HAP-1 (cell line): Measurements from ENCODE around the gene CIAO2B.

Source experiments
- DNase-seq, 2 experiments: peaks; one replicate each; pipeline ENCODE4 v3.0.0-alpha.2; 2016 to 2020; ENCODE audit warnings: low spot score in 2 of 2
- H3K27me3 ChIP-seq: fragments of 250-450 bp; sonication (Bioruptor Pico); 2 replicates; pipeline ENCODE4 v1.5.1; 2020; ENCODE audit warnings: low read depth, mild to moderate bottlenecking, moderate library complexity
- H3K36me3 ChIP-seq: fragments of 250-450 bp; sonication (Bioruptor Pico); replicated peaks from 2 replicates; pipeline ENCODE4 v1.5.1; 2020; ENCODE audit warnings: mild to moderate bottlenecking
- H3K4me1 ChIP-seq: fragments of 250-450 bp; sonication (Bioruptor Pico); 2 replicates; pipeline ENCODE4 v1.5.1; 2020; ENCODE audit warnings: mild to moderate bottlenecking
- H3K4me3 ChIP-seq: fragments of 250-450 bp; sonication (Bioruptor Pico); 2 replicates; pipeline ENCODE4 v1.5.1; 2020; ENCODE audit warnings: mild to moderate bottlenecking, moderate library complexity
- H3K9me3 ChIP-seq: fragments of 250-450 bp; sonication (Bioruptor Pico); 2 replicates; pipeline ENCODE4 v1.5.1; 2020; ENCODE audit warnings: mild to moderate bottlenecking, moderate library complexity
- in situ Hi-C: fragments of 300-500 bp; cut with MboI; formaldehyde crosslinking; loops from 3 replicates; pipeline ENCODE4 v1.14.3; 2020; ENCODE audit warnings: low sequenced_read_pairs, inconsistent platforms, mixed read lengths

CIAO2B gene

GRCh38 chr16:66918355-66918754, 15.8 kb downstream of the CIAO2B start:
- in situ Hi-C loops = no loop called here
- H3K27me3 ChIP-seq = 0 out of 2 replicates have a peak, but pooled peaks cover 2% of the 10 kb centered on the region
- H3K4me1 ChIP-seq = no peaks in the 10 kb centered on the region
- no peaks in the 10 kb centered on the region for H3K36me3 ChIP-seq
- no peak overlapping the region for H3K4me3 ChIP-seq
- DNase-seq = no peak
- H3K9me3 ChIP-seq = no peaks in the 10 kb centered on the region

GRCh38 chr16:66917741-66918140, 16.5 kb downstream of the CIAO2B start:
- H3K27me3 ChIP-seq = 0 out of 2 replicates have a peak, but pooled peaks cover 2% of the 10 kb centered on the region
- DNase-seq = no peak
- H3K9me3 ChIP-seq = no peaks in the 10 kb centered on the region
- no peaks in the 10 kb centered on the region for H3K4me1 ChIP-seq
- H3K4me3 ChIP-seq = no peak overlapping the region
- H3K36me3 ChIP-seq = no peaks in the 10 kb centered on the region
- in situ Hi-C loops = no loop called here

GRCh38 chr16:66916518-66916917, 17.7 kb downstream of the CIAO2B start:
- no peak for DNase-seq
- Histone ChIP-seq H3K9me3 (no peaks in the 10 kb centered on the region), H3K4me1 (no peaks in the 10 kb centered on the region), H3K27me3 (0 out of 2 replicates have a peak, but pooled peaks cover 2% of the 10 kb centered on the region), H3K36me3 (no peaks in the 10 kb centered on the region), H3K4me3 (no peak overlapping the region)
- in situ Hi-C loops = no loop called here

- in situ Hi-C loops = no loop called here
- DNase-seq = no peak
- 0 out of 2 replicates have a peak, but pooled peaks cover 2% of the 10 kb centered on the region for H3K27me3 ChIP-seq
- H3K4me3 ChIP-seq = no peak overlapping the region
- no peaks in the 10 kb centered on the region for H3K36me3 ChIP-seq
- H3K4me1 ChIP-seq = no peaks in the 10 kb centered on the region
- no peaks in the 10 kb centered on the region for H3K9me3 ChIP-seq
Observed at GRCh38 chr16:66915041-66915440, 19.2 kb downstream of the CIAO2B start.

GRCh38 chr16:66914541-66914940, 19.7 kb downstream of the CIAO2B start:
- no peaks in the 10 kb centered on the region for H3K36me3 ChIP-seq
- DNase-seq = no peak
- in situ Hi-C loops = no loop called here
- no peak overlapping the region for H3K4me3 ChIP-seq
- no peaks in the 10 kb centered on the region for H3K4me1 ChIP-seq
- H3K9me3 ChIP-seq = no peaks in the 10 kb centered on the region
- H3K27me3 ChIP-seq = no peaks in the 10 kb centered on the region

- in situ Hi-C loops = no loop called here
Observed at GRCh38 chr16:66913711-66914110, 20.5 kb downstream of the CIAO2B start.

GRCh38 chr16:66913081-66913480, 21.1 kb downstream of the CIAO2B start:
- Histone ChIP-seq H3K4me3 (no peak overlapping the region), H3K27me3 (no peaks in the 10 kb centered on the region), H3K4me1 (no peaks in the 10 kb centered on the region), H3K9me3 (no peaks in the 10 kb centered on the region), H3K36me3 (no peaks in the 10 kb centered on the region)
- in situ Hi-C loops = no loop called here
- DNase-seq = no peak

More at GRCh38 chr16:66913711-66914110, 20.5 kb downstream of the CIAO2B start:
- no peak for DNase-seq
- no peaks in the 10 kb centered on the region for H3K9me3 ChIP-seq
- H3K4me1 ChIP-seq = no peaks in the 10 kb centered on the region
- no peaks in the 10 kb centered on the region for H3K36me3 ChIP-seq
- no peak overlapping the region for H3K4me3 ChIP-seq
- no peaks in the 10 kb centered on the region for H3K27me3 ChIP-seq

- Histone ChIP-seq H3K9me3 (no peaks in the 10 kb centered on the region), H3K27me3 (no peaks in the 10 kb centered on the region), H3K4me3 (no peak overlapping the region), H3K4me1 (no peaks in the 10 kb centered on the region), H3K36me3 (no peaks in the 10 kb centered on the region)
- no peak for DNase-seq
- in situ Hi-C loops = no loop called here
Observed at GRCh38 chr16:66911801-66912200, 22.4 kb downstream of the CIAO2B start.

GRCh38 chr16:66911112-66911511, 23.1 kb downstream of the CIAO2B start:
- no peaks in the 10 kb centered on the region for H3K36me3 ChIP-seq
- DNase-seq = no peak
- peaks cover under 1% of the 10 kb centered on the region; the same call in 1 of the 2 replicates for H3K4me1 ChIP-seq
- no peak overlapping the region for H3K4me3 ChIP-seq
- no peaks in the 10 kb centered on the region for H3K27me3 ChIP-seq
- in situ Hi-C loops = no loop called here
- H3K9me3 ChIP-seq = no peaks in the 10 kb centered on the region

- no peak for DNase-seq
- in situ Hi-C loops = no loop called here
- peaks cover 8% of the 10 kb centered on the region for H3K4me1 ChIP-seq
- no peaks in the 10 kb centered on the region for H3K27me3 ChIP-seq
- H3K36me3 ChIP-seq = no peaks in the 10 kb centered on the region
- H3K4me3 ChIP-seq = no peak overlapping the region
- H3K9me3 ChIP-seq = no peaks in the 10 kb centered on the region
Observed at GRCh38 chr16:66910175-66910940, 23.8 kb downstream of the CIAO2B start.

- DNase-seq = no peak
- in situ Hi-C loops = no loop called here
- Histone ChIP-seq H3K4me1 (peaks cover 10% of the 10 kb centered on the region), H3K4me3 (no peak overlapping the region), H3K36me3 (no peaks in the 10 kb centered on the region), H3K27me3 (no peaks in the 10 kb centered on the region), H3K9me3 (no peaks in the 10 kb centered on the region)
Observed at GRCh38 chr16:66908762-66909559, 25.2 kb downstream of the CIAO2B start.

GRCh38 chr16:66908116-66908515, 26.1 kb downstream of the CIAO2B start:
- in situ Hi-C loops = no loop called here
- Histone ChIP-seq H3K27me3 (no peaks in the 10 kb centered on the region), H3K9me3 (no peaks in the 10 kb centered on the region), H3K4me1 (peaks cover 10% of the 10 kb centered on the region), H3K4me3 (no peak overlapping the region), H3K36me3 (no peaks in the 10 kb centered on the region)
- DNase-seq = no peak

- Histone ChIP-seq H3K27me3 (no peaks in the 10 kb centered on the region), H3K4me3 (no peak overlapping the region), H3K4me1 (peaks cover 10% of the 10 kb centered on the region), H3K36me3 (no peaks in the 10 kb centered on the region), H3K9me3 (no peaks in the 10 kb centered on the region)
- no peak for DNase-seq
- in situ Hi-C loops = no loop called here
Observed at GRCh38 chr16:66906916-66907836, 27.0 kb downstream of the CIAO2B start.
